Activated naive CD4-positive, alpha-beta T cell treated with anti-CD3 and anti-CD28 coated beads, Interleukin-2, amount 50 U/mL, for 16 hours (primary cell): Measurements from ENCODE around the gene STX8.

Experiments used
- DNase-seq: peaks from one replicate; pipeline ENCODE4 v3.0.0-alpha.2; 2020

The STX8 gene

DNA sequence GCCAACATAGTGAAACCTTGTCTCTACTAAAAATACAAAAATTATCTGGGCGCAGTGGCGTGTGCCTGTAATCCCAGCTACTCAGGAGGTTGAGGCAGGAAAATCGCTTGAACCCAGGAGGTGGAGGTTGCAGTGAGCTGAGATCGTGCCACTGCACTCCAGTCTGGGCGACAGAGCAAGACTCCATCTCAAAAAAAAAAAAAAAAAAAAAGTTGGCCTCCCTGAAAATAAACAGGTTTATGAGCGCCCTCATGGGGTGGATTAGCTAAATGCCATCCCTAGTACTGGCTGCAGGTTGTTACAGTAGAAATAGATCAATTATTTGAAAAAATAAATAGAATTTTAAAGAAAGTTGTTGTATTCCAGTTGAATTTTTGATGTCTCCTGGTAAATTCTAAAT is 20.9 kb downstream of the STX8 start:
- DNase-seq, result peak; percentile 50

DNA sequence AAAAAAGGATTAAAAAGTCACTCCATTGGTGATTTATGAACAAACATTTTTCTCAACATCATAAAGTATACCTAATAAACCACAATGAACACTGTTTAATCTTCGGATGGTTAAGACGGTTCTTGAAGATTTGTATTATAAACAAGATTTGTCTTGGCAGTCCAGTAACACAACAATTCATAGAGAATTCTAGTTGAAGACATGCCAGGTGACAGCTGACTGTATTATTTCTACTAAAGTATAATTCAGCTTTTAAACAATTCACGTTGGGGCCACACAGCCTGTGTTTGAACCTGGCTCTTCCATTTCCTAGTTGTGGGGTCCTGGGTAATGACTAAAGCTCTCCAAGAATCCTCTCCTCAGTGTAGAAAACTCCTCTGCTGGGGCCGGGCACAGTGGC is 22.0 kb downstream of the STX8 start:
- DNase-seq, result no peak

DNA sequence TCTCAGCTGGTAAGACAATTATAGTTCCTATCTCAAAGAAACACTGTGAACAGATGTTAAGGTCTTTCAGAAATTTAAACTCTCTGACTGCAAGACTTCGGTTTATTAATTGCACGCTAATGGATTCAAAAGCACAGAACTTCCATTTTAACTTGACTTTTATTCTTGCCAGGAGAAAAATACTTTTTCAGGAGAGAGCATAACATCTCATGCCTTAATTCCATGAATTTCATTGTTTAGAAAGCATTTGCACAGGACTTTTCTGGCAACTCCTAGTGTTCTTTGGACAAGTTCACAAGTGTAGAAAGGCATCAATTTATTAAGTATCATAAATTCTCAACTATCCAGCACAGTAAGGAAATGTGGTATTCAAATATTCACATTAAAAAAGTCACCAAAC is 22.4 kb downstream of the STX8 start:
- no peak for DNase-seq

DNA sequence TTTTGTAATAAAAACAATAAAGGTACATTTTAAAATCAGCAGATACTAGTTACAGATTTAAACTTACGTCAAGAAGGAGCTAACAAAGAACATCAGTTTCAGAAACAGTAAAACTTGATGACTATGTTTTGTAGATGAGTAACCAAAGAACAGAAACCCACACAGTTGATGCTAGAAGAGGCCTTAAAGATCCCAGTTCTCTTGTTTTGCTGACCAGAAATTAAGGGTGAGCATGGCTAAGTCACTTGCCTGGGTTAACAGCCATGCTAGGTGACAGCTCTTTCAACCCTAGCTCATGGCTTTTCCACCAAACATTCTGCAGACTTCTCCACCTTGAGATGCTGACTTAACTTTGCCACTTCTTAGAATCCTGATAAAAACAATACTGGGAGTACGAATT is 26.4 kb downstream of the STX8 start:
- DNase-seq, result no peak

DNA sequence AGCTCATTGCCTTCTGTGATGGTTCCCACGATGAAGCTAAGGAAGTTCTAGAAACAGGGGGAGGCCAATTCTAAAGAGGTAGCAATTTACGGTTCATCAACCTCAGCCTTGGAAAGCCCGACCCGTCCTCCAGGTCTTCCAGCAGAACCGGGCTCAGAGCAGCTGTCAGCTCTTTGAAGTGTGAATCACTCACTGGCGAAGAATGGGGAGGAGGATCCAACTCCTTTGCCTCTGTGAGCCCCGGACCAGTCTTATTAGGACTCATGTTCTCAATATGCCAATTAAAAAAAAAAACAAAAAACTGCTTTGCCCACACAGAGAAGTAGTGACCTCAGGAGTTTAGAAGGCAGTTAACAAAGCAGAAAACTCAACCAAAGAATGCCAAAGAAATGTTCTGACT is 31.4 kb downstream of the STX8 start:
- no peak for DNase-seq

DNA sequence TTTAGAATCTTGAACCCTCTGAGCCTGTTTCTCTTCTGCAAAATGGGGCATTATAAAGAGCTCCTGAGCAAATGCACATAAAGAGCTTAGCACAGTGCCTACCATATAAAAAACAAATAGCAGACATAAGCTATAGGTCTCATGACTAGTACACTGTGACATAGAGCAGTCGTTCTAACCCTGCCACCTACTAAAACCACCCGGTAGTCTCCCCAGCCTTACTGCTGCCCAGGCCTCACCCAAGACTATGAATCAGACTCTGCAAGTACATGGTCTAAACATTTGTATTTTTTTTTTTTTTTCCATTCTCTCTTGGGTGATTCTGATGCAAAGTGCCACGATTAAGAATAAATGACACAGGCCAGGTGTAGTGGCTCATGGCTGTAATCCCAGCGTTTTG is 33.9 kb downstream of the STX8 start:
- no peak for DNase-seq

DNA sequence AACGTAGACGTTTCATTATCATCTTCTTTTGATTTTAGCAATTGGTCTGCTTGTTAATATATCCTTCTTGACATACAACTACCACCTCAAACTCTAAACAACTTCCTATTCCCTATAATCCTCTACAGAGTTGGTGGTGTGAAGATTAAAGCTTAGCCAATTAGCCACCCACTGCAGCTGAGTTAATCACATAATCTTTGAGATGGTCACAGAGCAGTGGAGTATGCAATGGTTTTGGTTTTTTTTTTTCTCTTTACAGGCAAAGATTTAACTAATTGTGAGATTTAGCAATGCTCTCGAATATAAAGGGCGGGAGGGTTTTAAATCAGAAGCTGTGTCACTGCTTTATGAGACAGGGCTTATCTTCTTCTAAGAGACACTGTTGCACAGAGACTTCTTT is 37.0 kb downstream of the STX8 start:
- no peak for DNase-seq

DNA sequence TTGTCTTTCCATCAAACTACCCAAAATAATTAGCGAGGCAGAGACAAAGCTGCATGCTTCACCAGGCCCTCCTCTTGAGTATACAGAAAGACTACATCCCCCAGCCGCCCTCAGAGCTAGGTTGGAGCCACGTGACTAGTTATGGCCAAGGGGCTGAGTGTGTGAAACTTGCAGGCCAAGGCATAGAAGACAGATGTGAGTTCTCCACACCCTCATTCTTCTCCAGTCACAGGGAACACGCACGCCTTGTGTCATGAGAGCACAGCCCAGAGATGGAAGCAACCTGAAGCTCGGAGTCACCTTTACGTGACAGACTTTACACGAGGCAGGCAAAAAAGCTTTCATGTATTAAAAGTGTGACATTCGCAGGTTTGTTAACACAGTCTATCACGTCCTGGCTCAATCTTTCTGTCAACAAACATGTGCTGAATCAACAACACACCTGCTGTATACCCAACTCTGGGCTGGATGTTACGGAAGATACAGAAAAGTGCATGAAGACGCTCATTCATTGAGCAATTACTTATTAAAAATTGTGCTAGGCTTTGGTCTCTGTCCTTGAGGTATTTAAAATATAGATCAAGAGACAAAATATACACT is 38.3 kb downstream of the STX8 start:
- DNase-seq, result no peak

DNA sequence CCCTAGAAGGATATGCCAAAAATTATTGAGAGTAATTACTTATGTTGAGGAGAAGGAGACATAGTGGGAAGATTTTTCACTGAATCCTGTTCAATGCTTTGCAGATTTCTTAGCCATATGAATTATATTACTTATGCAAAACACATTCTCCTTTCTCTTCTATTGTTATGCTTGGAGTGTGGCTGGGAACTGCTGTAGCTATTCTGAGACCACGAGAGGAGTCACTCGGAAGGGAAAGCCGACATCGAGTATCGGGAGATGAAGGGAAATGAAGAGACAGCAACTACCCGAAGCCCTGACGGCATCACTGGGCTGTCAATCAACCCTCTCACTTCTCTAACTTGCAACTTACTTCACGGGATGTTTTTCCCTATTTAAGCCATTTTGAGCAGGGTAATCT is 39.6 kb downstream of the STX8 start:
- DNase-seq, result no peak

DNA sequence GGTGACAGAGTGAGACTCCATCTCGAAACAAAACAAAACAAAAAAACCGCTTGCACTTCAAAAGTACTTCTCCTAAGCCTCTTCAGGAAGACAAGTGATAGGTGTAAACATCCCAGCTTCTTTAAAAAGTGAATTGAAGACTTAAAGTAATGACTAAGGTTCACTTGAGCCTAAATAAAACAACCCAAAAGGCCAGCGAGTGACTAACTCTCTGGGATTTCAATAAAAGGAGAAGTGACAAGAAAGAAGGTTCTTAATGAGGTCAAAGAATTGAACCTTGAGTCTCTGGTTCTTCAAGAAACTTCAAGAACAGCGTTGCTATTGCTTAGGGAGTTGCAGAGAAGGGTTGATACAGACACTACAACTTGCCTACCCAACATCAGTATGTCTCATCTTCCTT is 42.2 kb downstream of the STX8 start:
- DNase-seq, result no peak

DNA sequence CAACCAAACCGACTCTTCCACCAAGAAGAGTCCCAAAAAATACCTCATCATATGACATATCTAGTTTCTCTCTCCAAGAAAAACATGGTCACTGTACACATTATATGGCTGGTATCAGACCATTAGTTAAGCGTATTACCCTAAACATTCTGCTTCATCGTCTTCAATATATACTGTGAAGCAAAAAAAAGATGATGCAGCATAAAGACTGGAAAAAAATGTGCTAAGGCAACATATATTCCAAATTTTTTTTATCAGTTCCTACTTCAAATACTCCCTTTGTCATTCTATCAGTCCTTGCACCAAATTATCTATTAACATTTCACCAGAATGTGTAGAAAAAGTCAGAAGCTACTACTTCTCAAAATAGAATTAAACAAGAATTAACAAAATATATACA is 42.9 kb downstream of the STX8 start:
- DNase-seq, result no peak

DNA sequence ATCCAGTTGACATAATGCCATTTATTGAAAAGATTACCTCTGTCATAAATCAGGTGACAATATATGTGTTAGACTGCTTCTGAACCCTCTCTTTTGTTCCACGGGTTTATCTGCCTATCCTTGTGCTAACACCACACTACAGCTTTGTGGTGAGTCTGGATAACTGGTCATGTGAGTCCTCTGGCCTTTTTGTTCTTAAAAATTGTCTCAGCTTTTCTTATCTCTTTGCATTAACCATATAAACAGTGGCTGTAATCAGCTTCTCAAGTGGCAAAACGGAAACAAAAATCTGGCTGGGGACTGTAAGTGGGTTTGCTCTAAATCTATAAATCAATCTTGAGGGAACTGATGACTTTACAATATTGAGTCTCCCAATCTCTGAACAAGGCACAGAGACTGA is 44.6 kb downstream of the STX8 start:
- no peak for DNase-seq

DNA sequence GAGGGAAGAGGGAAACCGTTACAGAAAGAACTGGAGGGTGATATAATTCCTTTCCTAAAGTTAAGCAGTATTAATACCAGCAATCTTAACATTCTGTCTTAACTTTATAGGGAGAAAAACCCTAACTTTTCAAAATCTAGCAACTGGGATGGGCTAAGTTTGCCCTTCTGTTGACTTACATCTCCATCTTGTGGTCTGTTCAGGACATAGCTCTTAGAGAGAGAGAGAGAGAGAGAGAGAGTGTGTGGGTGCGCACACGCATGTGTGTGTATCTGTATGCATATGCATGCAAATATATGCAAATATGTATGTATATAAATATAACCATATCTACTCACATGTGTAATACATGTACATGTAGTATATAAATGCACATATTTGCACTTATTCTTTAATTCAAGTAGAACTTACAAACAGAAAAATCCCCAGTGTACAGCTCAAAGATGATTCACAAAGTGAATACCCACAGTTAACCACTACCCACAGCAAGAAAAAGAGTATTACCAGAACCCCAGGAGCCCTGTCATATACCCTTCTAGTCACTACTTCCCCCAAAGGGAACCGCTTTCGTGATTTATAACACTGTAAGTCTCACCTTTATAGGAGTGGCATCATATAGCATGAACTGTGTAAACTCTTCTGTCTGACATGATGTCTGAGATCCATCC is 46.5 kb downstream of the STX8 start:
- no peak for DNase-seq

DNA sequence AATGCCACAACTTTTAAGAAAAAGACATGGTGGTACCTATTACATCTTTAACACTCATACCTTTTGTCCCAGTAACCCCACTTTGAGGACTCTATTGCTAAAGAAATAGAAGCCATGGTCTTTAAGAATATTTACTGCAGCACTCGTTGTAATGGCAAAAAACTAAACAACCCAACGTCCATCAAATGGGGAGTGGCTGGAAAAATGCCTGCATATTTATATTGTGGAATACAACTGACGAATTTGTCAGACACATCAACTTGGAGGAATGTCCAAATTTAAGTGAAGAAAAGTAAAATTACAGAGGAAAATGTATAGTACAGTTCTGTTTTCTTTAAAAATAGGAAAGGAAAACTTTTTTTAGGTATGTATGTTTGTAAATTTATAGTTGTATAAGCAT is 47.8 kb downstream of the STX8 start:
- no peak for DNase-seq

DNA sequence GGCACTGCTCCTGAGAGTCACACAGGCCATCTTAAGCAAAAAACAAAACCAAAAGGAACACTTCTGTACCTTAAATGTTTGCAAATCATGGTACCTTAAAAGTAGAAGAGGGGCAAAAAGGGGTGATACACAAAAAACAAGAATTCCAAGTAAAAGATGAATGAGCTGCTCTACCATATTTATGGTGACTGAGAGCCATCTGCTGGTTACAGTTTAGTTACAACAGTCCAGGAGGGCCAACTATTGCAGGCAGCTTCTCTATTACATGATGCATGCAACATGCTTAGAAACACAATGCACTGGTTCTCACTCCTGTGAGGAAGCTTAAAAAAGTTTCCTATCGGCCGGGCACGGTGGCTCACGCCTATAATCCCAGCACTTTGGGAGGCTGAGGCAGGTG is 53.5 kb downstream of the STX8 start:
- no peak for DNase-seq

DNA sequence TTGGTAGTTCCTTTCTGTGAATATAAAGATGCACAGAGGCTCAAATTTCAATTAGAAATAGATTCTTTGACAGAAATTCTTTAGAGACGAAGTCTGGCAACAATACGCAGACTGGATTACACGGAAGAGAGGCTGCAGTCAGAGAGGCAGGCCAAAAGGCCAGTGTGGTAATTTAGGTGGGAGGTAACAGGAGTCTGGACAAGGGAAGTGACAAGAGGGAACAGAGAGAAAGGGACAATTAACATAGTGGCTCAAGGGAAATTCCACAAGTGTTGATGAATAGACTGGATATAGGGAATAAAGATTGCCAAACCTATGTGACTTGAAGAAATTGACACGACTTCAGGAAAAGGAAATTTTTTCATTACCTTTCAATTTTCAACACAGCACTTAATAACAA is 54.6 kb downstream of the STX8 start:
- no peak for DNase-seq

DNA sequence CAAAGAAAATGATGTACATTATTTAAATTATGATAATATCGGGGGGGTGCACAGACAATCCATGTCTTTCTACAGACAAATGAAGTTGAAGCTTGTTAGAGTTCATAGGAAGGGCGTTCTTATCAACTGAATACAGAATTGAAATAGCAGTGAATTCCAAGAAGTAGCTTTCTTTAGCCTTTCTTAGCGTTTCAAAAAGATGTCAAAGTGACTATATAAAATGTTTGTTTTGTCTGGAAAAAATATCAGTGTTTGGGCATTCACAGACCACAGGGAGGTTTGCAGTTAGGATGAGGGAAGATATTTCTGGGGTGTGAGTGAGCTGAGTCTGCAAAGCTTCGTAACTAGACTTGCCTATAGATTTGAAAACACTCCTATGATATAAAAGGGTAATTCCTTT is 55.0 kb downstream of the STX8 start:
- DNase-seq, result no peak

DNA sequence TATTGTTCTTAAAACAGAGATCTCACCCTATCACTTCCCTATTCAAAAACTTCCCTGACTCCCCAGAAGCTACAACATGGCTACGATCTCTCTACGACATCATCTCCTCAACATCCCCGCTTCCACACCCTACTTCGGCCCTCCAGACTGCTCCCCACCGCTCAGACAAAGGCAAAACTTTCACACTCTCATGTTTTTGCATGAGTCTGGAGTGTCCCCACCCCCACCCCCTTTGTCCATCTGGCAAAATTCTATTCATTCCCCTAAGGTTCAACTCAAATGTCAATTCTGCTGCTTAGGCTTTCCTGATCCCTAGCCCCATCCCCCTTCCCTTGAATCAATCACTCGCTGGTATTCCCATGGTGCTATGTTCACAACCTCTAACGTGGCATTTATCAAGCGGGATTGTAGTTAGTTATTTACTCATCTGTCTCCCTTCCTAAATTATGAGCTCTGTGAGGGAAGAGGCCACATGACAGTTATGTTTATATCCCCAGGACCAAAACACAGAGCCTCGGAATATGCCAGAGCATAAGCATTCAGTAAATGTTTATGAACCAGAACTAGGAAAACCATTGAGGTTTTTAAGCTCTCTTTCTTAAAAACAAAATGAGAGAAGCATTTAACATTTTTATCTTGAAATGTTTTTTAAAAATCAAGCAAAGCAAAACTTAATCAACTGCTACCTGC is 55.9 kb downstream of the STX8 start:
- no peak for DNase-seq

DNA sequence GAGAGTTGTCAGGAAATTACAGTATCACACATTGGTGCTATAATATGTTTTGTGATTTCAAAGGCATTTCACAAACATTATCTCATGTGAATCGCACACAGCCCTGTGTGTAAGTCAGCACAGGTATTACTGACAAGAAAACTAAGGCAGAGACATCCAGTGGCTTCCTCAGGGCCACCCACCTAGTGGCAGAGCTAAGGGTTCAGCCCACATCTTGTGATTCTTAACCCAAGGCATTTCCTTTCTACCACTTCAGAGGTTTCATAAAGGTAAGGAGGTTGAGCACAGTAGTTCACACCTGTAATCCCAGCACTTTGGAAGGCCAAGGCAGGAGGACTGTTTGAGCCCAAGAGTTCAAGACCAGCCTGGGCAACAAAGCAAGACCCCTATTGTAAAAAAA is 58.2 kb downstream of the STX8 start:
- DNase-seq, result no peak

DNA sequence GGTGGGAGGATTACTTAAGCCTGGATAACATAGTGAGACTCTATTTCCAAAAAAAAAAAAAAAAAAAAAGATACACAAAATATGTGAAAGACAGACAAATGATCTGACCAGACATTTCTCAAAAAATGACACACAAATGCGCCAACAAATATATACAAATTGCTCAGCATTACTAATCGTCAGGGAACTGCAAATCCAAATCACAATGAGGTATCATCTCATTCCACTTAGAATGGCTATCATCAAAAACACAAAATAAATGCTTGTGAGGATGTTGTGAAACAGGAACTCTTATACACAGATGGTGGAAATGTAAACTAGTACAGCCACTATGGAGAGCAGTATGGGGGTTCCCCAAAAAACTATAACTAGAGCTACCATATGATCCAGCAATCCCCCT is 62.4 kb downstream of the STX8 start:
- no peak for DNase-seq

DNA sequence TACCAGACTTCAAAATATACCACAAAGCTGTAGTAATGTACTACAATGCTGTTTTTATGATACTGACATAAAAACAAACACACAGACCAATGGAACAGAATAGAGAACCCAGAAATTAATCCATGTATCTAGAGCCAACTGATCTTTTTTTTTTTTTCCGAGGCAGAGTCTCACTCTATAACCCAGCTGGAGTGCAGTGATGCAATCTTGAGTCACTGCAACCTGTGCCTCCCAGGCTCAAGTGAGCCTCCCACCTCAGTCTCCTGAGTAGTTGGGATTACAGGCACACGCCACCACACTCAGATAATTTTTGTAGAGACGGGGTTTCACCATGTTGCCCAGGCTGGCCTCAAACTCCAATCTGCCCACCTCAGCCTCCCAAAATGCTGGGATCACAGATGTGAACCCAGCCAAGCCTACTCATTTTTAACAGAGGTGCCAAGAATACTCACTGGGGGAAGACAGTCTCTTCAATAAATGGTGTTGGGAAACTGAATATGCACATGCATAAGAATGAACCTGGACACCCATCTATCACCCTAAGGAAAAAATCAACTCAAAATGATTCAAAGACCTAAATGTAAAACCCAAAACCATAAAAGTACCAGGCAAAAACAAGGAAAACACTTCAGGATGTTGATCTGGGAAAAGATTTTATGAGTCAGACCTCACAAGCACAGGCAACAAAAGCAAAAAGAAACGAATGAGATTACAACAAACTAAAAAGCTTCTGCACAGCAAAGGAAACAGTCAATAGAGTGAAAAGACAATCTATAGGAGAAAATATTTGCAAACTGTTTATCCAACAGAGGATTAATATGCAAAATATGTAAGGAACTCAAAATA is 63.1 kb downstream of the STX8 start:
- DNase-seq, result no peak

DNA sequence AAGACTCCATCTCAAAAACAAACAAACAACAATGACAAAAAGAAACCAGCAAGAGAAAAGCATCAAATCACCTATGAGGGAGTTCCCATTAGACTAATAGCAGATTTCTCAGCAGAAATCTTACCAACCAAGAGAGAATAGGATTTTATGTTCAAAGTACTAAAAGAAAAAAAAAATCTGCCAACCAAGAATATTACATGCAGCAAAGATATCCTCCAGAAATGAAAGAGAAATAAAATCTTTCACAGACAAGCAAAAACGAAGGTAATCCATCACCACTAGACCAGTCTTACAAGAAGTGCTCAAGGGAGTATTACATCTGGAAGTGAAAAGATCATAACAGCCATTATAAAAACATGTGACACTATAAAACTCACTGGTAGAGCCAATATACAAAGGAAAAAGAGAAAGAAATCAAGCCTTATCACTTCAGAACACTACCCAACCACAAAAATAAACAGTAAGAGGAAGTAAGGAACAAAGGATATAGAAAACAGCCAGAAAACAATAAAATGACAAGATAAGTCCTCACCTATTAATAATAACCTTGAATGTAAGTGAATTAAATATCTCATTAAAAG is 66.3 kb downstream of the STX8 start:
- DNase-seq, result no peak

DNA sequence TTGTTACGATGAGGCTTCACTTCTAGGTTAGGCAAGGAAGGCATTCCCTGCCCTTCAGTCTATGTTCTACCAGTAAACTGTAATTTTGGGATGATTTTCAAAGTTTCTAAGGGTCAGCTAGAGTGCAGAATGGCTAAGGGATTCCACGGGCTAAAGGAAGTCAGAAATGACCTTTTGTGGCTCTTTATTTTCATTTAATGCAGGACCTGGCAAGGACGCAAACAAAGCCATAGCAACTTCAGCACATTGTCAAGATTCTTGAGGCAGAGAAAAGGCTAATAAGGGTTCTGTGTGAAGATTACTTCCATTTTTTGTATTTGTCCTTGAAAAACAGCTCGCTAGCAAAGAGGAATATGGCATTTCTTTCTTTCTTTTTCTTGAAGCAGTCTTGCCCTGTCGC is 76.6 kb downstream of the STX8 start:
- no peak for DNase-seq
